ENCODE measurements around the gene SORL1.

The SORL1 gene

DNA sequence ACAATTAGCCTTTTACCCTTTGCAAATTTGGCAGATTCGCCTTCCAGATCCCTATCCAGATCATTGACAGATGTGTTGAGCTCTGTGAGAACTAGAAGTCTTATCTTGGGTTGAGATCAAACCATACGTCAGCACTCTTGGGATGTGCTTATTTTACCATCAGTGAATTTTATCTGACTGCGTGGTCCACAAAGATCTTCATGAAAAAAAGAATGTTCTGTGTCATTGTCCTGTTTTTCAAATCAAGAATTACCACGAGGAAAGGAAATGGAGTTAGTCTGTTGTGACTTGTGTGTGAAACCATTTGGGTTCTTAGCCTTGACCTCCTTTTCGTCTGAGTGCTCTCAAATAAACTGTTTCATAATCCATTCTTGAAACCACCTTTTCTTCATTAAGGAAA is 86.9 kb downstream of the SORL1 start:
- no peak for DNase-seq

DNA sequence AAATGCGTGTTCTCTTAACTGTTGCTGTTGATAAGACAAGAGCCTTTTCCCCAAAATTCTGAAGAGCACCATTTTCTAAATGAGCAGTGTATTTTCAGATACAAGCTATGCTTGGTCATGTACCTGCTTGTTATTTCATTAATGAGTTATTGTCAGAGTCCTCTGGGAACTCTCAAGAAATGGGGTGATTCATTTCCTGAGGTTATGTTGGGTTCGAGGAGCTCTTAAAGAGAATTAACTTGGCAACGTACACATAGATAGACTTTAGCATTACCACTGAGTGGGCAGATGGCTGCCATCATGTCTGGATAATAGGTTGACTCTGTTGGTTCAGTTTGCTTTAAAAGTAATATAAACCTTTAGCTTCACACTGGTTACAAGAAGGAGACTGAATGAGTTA is 88.5 kb downstream of the SORL1 start:
- no peak for DNase-seq

- no peak for DNase-seq
Measured at GRCh38 chr11:121543836-121544380, 91.8 kb downstream of the SORL1 start.

- DNase-seq = no peak
Measured at GRCh38 chr11:121544956-121545355, 92.8 kb downstream of the SORL1 start.

GRCh38 chr11:121547574-121547973 is 95.5 kb downstream of the SORL1 start:
- no peak for DNase-seq

- DNase-seq = no peak
Measured at GRCh38 chr11:121550247-121551030, 98.3 kb downstream of the SORL1 start.

GRCh38 chr11:121551463-121551862 is 99.3 kb downstream of the SORL1 start:
- DNase-seq = no peak

GRCh38 chr11:121552154-121552553 is 100.0 kb downstream of the SORL1 start:
- no peak for DNase-seq

DNA sequence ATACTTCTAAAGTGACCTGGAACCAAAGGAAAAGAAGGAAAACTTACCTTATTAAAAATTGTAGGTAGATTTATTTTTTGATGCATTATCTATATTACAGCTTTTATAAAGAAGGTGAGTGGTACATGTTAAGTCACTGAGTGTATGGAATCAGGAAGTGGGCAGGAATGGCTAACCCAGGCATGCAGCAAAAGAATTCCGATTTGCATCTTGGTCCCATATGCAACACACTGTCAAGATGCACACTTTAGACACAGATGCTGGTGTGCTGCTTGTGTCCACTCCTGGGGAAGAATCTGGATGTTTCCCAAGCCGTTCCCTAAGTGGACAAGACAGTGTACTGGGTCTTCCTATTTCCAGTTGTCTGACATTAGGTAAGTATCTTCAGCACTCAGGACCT is 100.5 kb downstream of the SORL1 start:
- DNase-seq = no peak

DNA sequence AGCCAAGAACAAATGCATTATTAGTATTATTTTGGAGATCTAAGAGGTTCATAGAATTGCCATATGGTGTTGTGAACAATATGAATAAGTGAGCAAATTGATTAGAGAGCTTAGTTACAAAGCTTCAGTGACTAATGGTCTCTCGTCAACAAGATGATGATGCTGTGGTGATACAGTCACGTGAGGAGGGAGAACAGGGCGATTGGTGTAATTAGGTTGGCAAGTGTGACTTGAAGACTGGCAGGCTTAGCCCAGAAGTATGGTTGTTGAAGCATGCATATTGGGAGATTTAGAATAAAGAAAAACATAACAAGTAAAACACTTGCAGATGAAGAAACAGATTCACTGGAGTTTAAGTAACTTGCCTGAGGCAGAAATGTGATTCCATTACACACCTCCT is 101.3 kb downstream of the SORL1 start:
- no peak for DNase-seq

- no peak for DNase-seq
Measured at GRCh38 chr11:121553806-121554205, 101.7 kb downstream of the SORL1 start.

DNA sequence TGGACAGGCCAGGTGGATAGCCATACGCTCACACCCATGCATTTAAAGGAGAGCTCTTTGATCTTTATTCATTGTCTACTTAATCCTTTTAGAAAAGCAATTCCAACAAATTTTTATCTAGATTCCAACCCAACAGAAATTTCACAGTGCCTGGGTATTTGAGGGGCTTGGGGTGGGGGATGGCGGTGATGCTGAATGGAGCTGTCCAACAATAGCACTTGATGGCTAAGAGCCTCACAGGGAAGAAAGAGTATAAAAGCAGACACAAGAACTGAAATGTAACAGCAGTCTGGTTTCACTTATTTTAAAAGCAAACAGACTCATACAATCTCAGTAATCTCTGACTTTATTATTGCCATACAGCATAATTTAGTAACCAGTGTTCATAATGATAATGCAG is 102.4 kb downstream of the SORL1 start:
- no peak for DNase-seq

- no peak for DNase-seq
Measured at GRCh38 chr11:121555121-121555520, 103.0 kb downstream of the SORL1 start.

GRCh38 chr11:121556937-121557336 is 104.8 kb downstream of the SORL1 start:
- no peak for DNase-seq

DNA sequence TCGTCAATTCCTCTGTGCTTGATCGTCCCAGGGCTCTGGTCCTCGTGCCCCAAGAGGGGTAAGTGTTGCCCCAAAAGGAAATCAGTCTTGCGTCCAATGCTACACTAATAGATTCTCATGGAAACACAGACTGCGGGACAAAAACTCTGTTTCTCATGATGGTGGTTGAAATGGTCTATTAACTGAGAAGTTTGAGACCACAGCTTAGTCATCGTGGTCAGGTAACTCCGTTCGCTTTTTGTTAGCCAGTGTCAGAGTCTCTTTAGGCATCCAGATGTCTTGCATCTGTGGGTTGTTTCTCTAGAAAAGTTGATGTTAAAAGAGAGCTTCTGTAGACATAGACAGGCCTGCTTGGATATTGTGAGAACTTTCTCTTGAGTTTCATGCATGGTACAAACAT is 105.2 kb downstream of the SORL1 start:
- DNase-seq = no peak

- no peak for DNase-seq
Measured at GRCh38 chr11:121559606-121560200, 107.6 kb downstream of the SORL1 start.

- no peak for DNase-seq
Measured at GRCh38 chr11:121560236-121560635, 108.1 kb downstream of the SORL1 start.

DNA sequence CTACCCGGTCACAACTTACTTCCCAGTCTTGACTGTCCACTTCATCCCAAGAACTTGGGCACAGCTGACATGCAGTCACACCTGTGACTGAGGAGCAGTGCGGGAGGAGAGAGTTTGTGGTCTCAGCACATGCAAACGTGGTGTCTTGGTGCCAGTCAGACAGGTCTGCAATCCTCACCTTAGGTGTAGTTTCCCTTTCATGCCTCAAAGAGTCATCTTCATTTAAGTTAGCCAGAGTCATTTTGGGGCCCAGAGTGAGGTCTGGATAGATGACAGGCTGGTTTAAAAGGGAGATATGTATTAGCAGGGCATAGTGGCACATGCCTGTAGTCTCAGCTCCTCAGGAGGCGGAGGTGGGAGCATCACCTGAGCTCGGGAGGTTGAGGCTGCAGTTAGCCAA is 109.1 kb downstream of the SORL1 start:
- no peak for DNase-seq

GRCh38 chr11:121561716-121562115 is 109.6 kb downstream of the SORL1 start:
- DNase-seq = no peak

GRCh38 chr11:121563003-121563402 is 110.9 kb downstream of the SORL1 start:
- no peak for DNase-seq

DNA sequence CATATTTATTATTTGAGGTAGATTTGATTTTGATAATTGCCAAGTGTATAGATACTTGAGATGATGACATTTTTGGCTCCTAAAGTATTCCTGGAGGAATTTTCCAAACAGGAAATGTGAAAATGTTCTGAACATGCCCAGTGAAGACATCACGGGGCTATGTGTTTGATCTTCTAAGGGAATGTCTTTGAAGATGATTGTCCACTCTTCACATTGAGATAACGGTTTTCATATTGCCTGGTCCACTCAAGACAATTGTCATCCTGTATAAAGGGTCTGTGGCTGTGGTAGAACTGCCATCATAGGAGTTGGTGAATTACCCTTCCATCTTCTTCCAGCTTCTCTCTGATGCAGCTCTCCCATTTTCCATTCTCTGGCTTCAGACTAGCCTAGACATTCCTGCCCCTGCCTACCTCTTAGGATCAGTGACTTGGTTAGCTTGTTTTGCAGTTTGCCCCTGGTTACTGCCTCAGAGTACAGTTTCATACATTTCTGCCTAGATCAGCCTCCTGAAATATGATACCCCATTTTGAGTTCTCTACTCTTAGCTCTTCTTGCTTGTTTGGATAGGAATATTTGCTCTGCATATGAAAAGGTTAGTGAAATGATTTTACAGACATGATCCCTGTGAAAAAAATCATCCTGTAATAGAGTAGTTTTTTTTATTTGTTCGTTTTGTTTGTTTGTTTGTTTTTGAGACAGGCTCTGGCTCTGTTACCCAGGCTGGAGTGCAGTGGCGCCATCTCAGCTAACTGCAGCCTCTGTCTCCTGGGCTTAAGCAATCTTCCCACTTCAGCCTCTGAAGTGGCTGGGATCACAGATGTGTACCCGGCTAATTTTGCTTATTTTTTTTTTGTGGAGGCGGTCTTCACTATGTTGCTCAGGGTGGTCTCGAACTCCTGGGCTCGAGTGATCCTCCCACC is 112.0 kb downstream of the SORL1 start:
- no peak for DNase-seq

DNA sequence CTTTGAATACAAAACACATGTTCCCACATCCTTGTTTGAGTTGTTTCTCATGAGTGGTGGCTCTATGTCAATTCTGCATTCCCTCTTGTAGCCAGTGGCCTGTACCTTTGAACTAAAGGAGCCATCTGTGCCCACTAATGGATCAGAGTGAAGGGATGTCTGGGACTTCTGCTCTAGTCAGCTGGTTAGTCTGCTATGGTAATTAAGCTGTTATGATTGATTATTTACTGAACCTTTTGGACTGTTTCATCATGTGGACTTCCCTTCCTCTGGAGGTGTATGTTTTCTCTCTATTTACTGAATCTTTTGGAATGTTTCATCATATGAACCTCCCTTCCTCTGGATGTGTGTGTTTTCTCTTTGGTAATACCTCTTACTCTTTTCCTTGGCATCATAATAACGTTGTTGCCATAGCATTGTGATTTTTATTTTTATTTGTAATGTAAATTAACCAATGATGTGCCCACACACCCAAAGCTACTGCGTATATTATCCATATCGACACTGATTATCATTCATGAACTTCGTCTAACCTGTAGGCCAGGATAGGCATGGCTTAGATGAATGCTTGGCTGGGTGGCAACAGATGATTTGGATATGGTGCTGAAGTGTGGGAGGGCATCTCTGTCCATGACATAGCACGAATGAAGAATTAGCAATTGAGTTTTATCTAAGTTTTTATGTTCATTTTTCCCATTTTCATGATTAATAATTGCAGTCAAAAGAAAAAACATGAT is 113.0 kb downstream of the SORL1 start:
- no peak for DNase-seq
